ENCODE data around the gene RTP4. TPM values are rescaled to one million over a fixed set of nuclear protein-coding genes. Genes with fewer than 3 reads are reported as not detected.

Gene RTP4
- total and polyA plus RNA-seq, 4 donors, result 0.16 to 1.2 (median 0.73) TPM

DNA sequence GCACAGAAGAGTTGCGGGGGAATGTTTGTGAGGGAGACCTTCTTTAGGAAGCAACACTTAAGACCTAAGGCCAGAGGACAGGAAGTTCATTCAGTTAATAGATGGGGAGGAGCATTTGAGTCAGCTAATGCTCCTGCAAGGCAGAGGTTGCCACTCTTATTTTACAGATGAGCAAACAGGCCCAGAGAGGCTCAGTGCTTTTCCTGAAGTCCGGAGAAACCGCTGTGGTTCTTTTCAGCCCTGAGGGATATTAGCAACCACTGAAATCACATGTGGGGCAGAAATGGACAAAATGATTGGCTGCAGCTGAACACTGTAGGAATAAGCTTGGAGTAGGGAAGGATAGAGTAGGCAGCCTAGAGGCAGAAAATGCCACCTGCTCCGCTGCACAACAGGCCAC is 33.3 kb upstream of the RTP4 start:
- Histone ChIP-seq H3K4me3 (ENCODE audit: low read depth, low read length) (no peak overlapping the region), H3K4me1 (ENCODE audit: control insufficient read depth, insufficient read depth, low read length) (no peaks in the 10 kb centered on the region), H3K9me3 (ENCODE audit: control insufficient read depth, insufficient read depth, low read length) (no peaks in the 10 kb centered on the region), H3K27me3 (ENCODE audit: control insufficient read depth, insufficient read depth, low read length) (no peaks in the 10 kb centered on the region), H3K36me3 (ENCODE audit: control insufficient read depth, insufficient read depth, low read length) (no peaks in the 10 kb centered on the region), H3K27ac (ENCODE audit: low read depth, low read length) (no peak overlapping the region)
- 89% methylated on average over 4 of the region's 4 CpGs for WGBS (ENCODE audit: insufficient coverage)
- DNase-seq (ENCODE audit: low read depth in 4 of 6, low spot score in 6 of 6), result no peak

DNA sequence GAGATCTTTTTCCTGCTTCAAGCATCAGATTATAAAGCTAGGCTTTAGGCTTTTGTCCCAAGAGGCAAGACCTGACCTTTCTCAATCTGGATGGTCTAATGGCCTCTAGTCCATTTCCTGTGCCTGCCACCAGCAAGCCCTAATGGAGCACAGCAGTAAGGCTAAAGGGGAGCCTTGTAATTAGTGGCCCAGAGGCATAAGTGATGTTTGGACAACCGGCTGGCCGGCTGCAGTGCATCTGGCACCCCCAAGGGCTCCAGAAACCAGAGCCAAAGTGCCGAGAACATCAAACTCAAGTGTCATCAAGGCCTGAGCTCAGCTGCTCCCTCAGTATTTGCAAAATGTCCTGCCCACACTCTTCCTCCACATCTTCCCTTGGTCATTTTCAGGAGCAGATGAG is 31.9 kb upstream of the RTP4 start:
- 42% methylated on average over 3 of the region's 3 CpGs for WGBS (ENCODE audit: insufficient coverage)
- Histone ChIP-seq H3K4me1 (ENCODE audit: control insufficient read depth, insufficient read depth, low read length) (no peaks in the 10 kb centered on the region), H3K27ac (ENCODE audit: low read depth, low read length) (no peak overlapping the region), H3K9me3 (ENCODE audit: control insufficient read depth, insufficient read depth, low read length) (no peaks in the 10 kb centered on the region), H3K4me3 (ENCODE audit: low read depth, low read length) (no peak overlapping the region), H3K36me3 (ENCODE audit: control insufficient read depth, insufficient read depth, low read length) (no peaks in the 10 kb centered on the region), H3K27me3 (ENCODE audit: control insufficient read depth, insufficient read depth, low read length) (no peaks in the 10 kb centered on the region)
- DNase-seq (ENCODE audit: low read depth in 4 of 6, low spot score in 6 of 6), result no peak

DNA sequence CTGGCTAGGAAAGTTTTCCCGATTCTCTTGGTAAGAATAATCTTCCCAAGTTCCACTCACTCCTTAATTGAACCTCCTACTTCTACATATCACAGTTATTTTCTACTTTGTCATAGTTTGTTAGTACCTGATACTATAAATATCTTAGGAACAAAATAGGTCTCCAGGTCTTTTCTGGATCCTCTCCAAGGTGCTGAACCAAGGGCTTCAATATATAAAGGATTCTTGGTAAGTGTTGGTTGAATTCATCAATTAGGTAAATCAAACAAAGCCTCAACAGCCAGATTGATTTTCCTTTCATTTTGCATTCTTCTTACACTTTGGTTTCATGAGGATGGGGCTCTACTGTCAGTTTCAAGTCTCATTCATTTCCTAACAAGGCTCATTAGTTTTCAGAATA is 27.6 kb upstream of the RTP4 start:
- no peak overlapping the region for H3K4me3 ChIP-seq (ENCODE audit: low read depth, low read length)
- no peaks in the 10 kb centered on the region for H3K27me3 ChIP-seq (ENCODE audit: control insufficient read depth, insufficient read depth, low read length)
- no peaks in the 10 kb centered on the region for H3K9me3 ChIP-seq (ENCODE audit: control insufficient read depth, insufficient read depth, low read length)
- no peak for DNase-seq (ENCODE audit: low read depth in 4 of 6, low spot score in 6 of 6)
- no CpG with 5 or more reads among the region's 1 CpG for WGBS (ENCODE audit: insufficient coverage)
- H3K4me1 ChIP-seq (ENCODE audit: control insufficient read depth, insufficient read depth, low read length), result no peaks in the 10 kb centered on the region
- H3K27ac ChIP-seq (ENCODE audit: low read depth, low read length), result no peak overlapping the region
- no peaks in the 10 kb centered on the region for H3K36me3 ChIP-seq (ENCODE audit: control insufficient read depth, insufficient read depth, low read length)

DNA sequence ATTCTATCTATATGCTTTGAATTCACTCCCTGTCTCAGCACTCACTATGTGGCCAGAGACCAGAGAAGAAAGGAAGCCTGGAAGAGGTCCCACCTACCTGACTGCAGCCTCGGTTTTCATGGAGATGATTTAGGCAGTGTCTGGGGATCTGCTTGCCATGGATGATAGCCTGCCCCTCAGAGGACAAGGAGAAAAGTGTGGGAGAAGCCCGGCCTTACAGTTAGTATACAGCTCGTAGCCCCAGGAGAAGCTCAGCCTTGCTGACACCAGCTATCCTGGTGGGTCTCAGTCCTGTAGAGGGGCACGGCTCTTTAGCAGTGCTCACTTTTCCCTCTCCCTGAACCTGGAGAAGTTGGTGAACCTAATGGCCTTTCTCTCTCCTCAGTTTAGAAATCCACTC is 25.9 kb upstream of the RTP4 start:
- no peak overlapping the region for H3K4me3 ChIP-seq (ENCODE audit: low read depth, low read length)
- DNase-seq (ENCODE audit: low read depth in 4 of 6, low spot score in 6 of 6), result no peak
- H3K27ac ChIP-seq (ENCODE audit: low read depth, low read length), result no peak overlapping the region
- no peaks in the 10 kb centered on the region for H3K36me3 ChIP-seq (ENCODE audit: control insufficient read depth, insufficient read depth, low read length)
- no peaks in the 10 kb centered on the region for H3K9me3 ChIP-seq (ENCODE audit: control insufficient read depth, insufficient read depth, low read length)
- H3K27me3 ChIP-seq (ENCODE audit: control insufficient read depth, insufficient read depth, low read length), result no peaks in the 10 kb centered on the region
- 89% methylated on average over 4 of the region's 4 CpGs for WGBS (ENCODE audit: insufficient coverage)
- no peaks in the 10 kb centered on the region for H3K4me1 ChIP-seq (ENCODE audit: control insufficient read depth, insufficient read depth, low read length)

DNA sequence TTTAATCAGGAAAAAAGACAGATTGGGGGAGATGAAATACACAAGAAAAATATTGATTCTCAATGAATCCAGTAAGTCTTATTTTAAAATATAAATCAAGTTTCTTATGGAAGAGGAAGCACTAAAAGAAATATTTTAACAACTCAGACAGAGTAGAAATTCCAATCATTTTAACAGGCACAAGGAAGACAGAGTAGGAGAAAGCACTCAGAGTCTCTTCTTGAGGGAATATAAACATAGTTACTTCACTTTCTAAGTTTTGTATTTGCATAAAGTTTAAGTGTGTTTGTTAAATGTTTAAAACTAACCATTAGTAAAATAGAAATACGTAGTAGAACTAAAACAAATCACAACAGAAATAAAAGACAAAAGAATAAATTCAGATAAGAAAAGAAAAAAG is 24.5 kb upstream of the RTP4 start:
- Histone ChIP-seq H3K4me3 (ENCODE audit: low read depth, low read length) (no peak overlapping the region), H3K27me3 (ENCODE audit: control insufficient read depth, insufficient read depth, low read length) (no peaks in the 10 kb centered on the region), H3K9me3 (ENCODE audit: control insufficient read depth, insufficient read depth, low read length) (no peaks in the 10 kb centered on the region), H3K36me3 (ENCODE audit: control insufficient read depth, insufficient read depth, low read length) (no peaks in the 10 kb centered on the region), H3K27ac (ENCODE audit: low read depth, low read length) (no peak overlapping the region), H3K4me1 (ENCODE audit: control insufficient read depth, insufficient read depth, low read length) (no peaks in the 10 kb centered on the region)
- no peak for DNase-seq (ENCODE audit: low read depth in 4 of 6, low spot score in 6 of 6)
- no CpG with 5 or more reads among the region's 1 CpG for WGBS (ENCODE audit: insufficient coverage)

DNA sequence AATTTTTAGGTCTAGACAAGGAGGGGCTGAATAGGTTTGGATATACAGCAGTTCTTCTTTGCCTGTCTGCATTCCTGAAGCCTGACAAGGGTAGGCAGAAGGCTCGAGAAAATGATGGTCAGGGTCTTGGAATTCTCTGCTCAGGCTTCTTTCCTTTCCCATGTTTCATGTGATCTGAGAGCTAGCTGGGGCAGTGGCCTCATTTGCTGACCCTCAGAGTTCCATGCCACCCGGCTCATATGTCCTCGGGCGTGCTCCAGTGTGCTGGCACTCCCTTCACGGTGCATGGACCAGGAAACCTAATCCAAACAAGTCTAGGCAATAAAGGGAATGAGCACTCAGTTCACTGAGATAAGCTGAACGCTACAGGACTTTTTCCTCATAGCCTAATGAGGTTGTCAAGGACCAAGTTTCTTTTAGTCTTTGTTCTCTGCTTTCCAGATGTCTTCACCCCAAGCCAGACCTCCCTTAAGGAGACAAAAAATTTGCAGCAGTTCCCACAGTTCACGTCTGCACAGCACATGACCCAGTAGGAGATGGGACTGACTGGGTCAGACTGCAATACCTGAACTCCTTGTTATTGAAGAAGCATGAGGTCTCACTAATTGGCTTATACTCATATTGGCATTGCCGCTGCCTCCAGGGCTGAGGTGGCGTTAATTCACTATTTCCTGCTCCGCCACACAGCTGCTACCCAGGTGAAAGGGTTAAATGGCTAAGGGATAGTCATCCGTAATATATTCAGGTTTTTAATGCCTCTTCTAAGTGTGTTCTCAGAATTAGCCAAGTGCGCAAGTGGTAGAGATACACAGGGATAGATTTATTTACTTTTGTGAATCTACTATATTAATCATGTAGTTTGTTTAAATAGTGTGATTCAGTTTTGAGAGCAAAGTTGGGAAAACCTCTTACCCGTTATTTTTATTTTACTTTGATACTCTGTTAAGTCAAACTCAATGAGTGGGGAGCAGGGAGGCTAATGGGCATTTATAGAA is 15.3 kb upstream of the RTP4 start:
- no peaks in the 10 kb centered on the region for H3K27me3 ChIP-seq (ENCODE audit: control insufficient read depth, insufficient read depth, low read length)
- no peaks in the 10 kb centered on the region for H3K36me3 ChIP-seq (ENCODE audit: control insufficient read depth, insufficient read depth, low read length)
- 89% methylated on average over 5 of the region's 13 CpGs for WGBS (ENCODE audit: insufficient coverage)
- H3K4me3 ChIP-seq (ENCODE audit: low read depth, low read length), result no peak overlapping the region
- H3K4me1 ChIP-seq (ENCODE audit: control insufficient read depth, insufficient read depth, low read length), result no peaks in the 10 kb centered on the region
- no peak overlapping the region for H3K27ac ChIP-seq (ENCODE audit: low read depth, low read length)
- DNase-seq (ENCODE audit: low read depth in 4 of 6, low spot score in 6 of 6), result no peak
- no peaks in the 10 kb centered on the region for H3K9me3 ChIP-seq (ENCODE audit: control insufficient read depth, insufficient read depth, low read length)

DNA sequence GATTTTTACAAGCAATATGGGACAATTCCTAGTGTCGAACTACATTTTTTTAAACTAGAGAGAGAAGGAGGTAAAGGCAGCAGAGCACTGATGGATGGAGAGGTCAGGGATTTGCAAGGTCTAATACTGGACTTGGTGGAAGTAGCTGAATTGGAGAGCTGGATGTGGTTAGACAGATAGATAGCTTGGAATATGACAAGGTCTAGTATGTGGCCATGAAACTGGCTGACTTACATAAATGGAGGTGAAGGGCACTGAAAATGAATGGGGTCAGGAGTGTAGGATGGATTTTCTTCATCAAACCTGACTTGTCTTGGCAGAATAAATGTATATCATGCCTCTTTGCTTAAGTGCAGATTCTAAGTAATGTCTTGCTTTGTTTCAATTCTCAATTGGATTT is 10.1 kb upstream of the RTP4 start:
- Histone ChIP-seq H3K4me1 (ENCODE audit: control insufficient read depth, insufficient read depth, low read length) (peaks cover 5% of the 10 kb centered on the region), H3K9me3 (ENCODE audit: control insufficient read depth, insufficient read depth, low read length) (no peaks in the 10 kb centered on the region), H3K36me3 (ENCODE audit: control insufficient read depth, insufficient read depth, low read length) (no peaks in the 10 kb centered on the region), H3K27me3 (ENCODE audit: control insufficient read depth, insufficient read depth, low read length) (no peaks in the 10 kb centered on the region), H3K4me3 (ENCODE audit: low read depth, low read length) (no peak overlapping the region), H3K27ac (ENCODE audit: low read depth, low read length) (no peak overlapping the region)
- WGBS (ENCODE audit: insufficient coverage), result 86% methylated on average over 1 of the region's 1 CpG
- peak in 1 of 6 donors; percentile 15 for DNase-seq (ENCODE audit: low read depth in 4 of 6, low spot score in 6 of 6)

DNA sequence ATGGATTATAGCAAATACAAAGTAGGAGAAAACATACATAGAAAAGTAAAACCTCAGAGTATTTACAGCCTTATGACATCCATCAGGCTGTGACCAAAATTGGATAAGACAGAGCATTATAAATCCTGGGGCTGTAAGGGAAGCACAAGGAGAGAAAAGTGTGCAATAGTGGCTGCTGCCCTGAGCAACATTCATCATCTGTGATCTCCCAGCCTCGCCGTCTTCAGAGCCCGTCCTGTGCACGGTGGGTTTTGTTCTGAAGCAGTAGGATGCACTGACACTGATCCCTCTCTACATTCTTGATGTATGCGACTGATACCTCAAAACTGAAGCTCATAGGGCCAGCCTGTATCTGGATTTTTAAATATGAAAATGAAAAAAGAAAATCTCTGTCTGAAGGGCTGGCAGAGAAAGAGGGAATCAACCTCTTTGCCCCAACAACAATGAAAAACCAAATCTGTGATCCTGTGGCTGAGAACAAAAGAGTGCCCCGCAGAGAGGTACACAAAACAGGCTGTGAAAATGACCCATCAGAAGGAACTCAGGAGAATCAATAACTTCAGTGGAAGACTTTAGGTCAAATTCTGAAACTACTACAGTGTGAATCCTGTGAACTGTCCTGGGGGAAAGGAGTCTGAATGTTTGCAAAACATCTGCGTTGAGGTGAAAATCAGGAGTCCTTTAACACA is 8.2 kb upstream of the RTP4 start:
- no peak overlapping the region for H3K27ac ChIP-seq (ENCODE audit: low read depth, low read length)
- WGBS (ENCODE audit: insufficient coverage), result 38% methylated on average over 2 of the region's 7 CpGs
- no peaks in the 10 kb centered on the region for H3K36me3 ChIP-seq (ENCODE audit: control insufficient read depth, insufficient read depth, low read length)
- peak in 1 of 6 donors; percentile 43 for DNase-seq (ENCODE audit: low read depth in 4 of 6, low spot score in 6 of 6)
- peaks cover 5% of the 10 kb centered on the region for H3K4me1 ChIP-seq (ENCODE audit: control insufficient read depth, insufficient read depth, low read length)
- H3K9me3 ChIP-seq (ENCODE audit: control insufficient read depth, insufficient read depth, low read length), result no peaks in the 10 kb centered on the region
- H3K27me3 ChIP-seq (ENCODE audit: control insufficient read depth, insufficient read depth, low read length), result no peaks in the 10 kb centered on the region
- no peak overlapping the region for H3K4me3 ChIP-seq (ENCODE audit: low read depth, low read length)

DNA sequence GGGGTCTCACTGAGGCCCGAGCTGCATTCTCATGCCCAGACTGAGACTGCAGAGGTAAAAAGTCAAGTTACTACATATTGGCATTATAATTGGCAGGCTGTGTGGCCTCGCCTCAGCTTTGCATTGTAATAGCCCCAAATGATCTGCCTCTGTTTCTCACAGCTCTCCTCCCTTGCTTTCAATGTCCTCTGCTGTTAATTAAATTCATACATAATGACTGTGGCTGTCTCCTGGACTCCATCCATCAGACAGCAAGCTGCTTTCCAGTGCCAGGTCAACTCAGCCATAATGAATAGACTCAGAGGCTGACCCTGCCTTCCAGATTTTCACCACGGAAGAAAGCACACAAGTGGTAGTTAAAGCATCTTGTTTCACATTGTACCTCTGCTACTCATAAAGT is 7.6 kb upstream of the RTP4 start:
- Histone ChIP-seq H3K27ac (ENCODE audit: low read depth, low read length) (no peak overlapping the region), H3K27me3 (ENCODE audit: control insufficient read depth, insufficient read depth, low read length) (no peaks in the 10 kb centered on the region), H3K4me1 (ENCODE audit: control insufficient read depth, insufficient read depth, low read length) (peaks cover 5% of the 10 kb centered on the region), H3K4me3 (ENCODE audit: low read depth, low read length) (no peak overlapping the region), H3K9me3 (ENCODE audit: control insufficient read depth, insufficient read depth, low read length) (no peaks in the 10 kb centered on the region), H3K36me3 (ENCODE audit: control insufficient read depth, insufficient read depth, low read length) (no peaks in the 10 kb centered on the region)
- 33% methylated on average over 1 of the region's 3 CpGs for WGBS (ENCODE audit: insufficient coverage)
- DNase-seq (ENCODE audit: low read depth in 4 of 6, low spot score in 6 of 6), result peak in 5 of 6 donors; percentile 10 to 79 (median 28)

Measured in spinal cord (tissue), 10 donors.